ENCODE data around the gene CHRNE.
"Not testable (repeated sequence)": the region's sequence is repeated elsewhere in the genome, so short reads cannot be mapped to it uniquely, and the experiment has no call there.

DNA sequence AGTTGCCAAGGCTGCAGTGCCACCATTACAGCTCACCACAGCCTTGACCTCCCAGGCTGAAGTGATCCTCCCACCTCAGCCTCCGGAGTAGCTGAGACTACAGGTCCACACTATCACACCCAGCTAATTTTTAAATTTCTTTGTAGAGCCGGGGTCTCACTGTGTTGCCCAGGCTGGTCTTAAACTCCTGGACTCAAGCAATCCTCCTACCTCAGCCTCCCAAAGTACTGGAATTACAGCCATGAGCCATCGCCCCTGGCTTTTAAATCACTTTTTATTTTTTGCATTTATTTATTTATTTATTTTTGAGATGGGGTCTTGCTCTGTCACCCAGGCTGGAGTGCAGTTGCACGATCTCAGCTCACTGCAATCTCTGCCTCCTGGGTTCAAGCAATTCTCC is 11.7 kb upstream of the CHRNE start:
- not testable (repeated sequence) for TF ChIP-seq RFX1 (IDR thresholded peaks at IDR 0.05); SMAD9 (CRISPR knock-in tag; IDR thresholded peaks at IDR 0.05); EHMT2 (IDR thresholded peaks at IDR 0.05; ENCODE audit: borderline replicate concordance, low read depth, low read length); ZNF282 (IDR thresholded peaks at IDR 0.05; ENCODE audit: partially characterized antibody); NR2F1 (CRISPR knock-in tag; IDR thresholded peaks at IDR 0.05); NFE2L1 (CRISPR knock-in tag; IDR thresholded peaks at IDR 0.05; ENCODE audit: borderline replicate concordance); RELA (CRISPR knock-in tag; IDR thresholded peaks at IDR 0.05); EP300 (IDR thresholded peaks at IDR 0.05; ENCODE audit: low read depth in 2 of 2, low read length in 2 of 2); EP300 (CRISPR knock-in tag; IDR thresholded peaks at IDR 0.05; ENCODE audit: borderline replicate concordance); ZNF660 (CRISPR knock-in tag; IDR thresholded peaks at IDR 0.05; ENCODE audit: borderline replicate concordance, low read depth); TRIM24 (CRISPR knock-in tag; IDR thresholded peaks at IDR 0.05)
- TF ChIP-seq, protein P1, sequence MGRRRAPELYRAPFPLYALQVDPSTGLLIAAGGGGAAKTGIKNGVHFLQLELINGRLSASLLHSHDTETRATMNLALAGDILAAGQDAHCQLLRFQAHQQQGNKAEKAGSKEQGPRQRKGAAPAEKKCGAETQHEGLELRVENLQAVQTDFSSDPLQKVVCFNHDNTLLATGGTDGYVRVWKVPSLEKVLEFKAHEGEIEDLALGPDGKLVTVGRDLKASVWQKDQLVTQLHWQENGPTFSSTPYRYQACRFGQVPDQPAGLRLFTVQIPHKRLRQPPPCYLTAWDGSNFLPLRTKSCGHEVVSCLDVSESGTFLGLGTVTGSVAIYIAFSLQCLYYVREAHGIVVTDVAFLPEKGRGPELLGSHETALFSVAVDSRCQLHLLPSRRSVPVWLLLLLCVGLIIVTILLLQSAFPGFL (CRISPR knock-in tag; IDR thresholded peaks at IDR 0.05), result not testable (repeated sequence)
